ENCODE results near the gene FOXF1. TPM values are rescaled to one million over a fixed set of nuclear protein-coding genes. Genes with fewer than 3 reads are reported as not detected.
A peak's percentile ranks its signal among the peaks of the same experiment; 100 is the strongest.

FOXF1 gene
- total and polyA plus RNA-seq, 2 donors (not counting 1 experiment from before 2014, with no cell fraction given): 14.0 to 31.5 TPM

- TF ChIP-seq EZH2 (IDR thresholded peaks at IDR 0.05; ENCODE audit: low read length, missing control alignments): no peak
- no peak for TF ChIP-seq CTCF (conservative IDR thresholded peaks at IDR 0.05 in 1 of 2, IDR thresholded peaks at IDR 0.05 in 1 of 2; ENCODE audit: low read depth in 1 of 2, low read length in 2 of 2)
- DNase-seq (ENCODE audit: low read depth in 2 of 2): no peak
- Histone ChIP-seq H3K79me2 (ENCODE audit: control insufficient read depth, insufficient read depth, low read length) (peaks cover 14% of the 10 kb centered on the region), H4K20me1 (ENCODE audit: control insufficient read depth, extremely low read depth, insufficient read depth, low read length) (no peaks in the 10 kb centered on the region), H3K4me1 (ENCODE audit: control insufficient read depth, extremely low read depth, insufficient read depth, low read length) (no peaks in the 10 kb centered on the region), H3K4me3 (replicated peaks in 1 of 4; ENCODE audit: control extremely low read depth in 1 of 4, insufficient read depth in 1 of 4, low read depth in 3 of 4, low read length in 4 of 4) (no peak overlapping the region), H3K9me3 (ENCODE audit: control insufficient read depth, insufficient read depth, low read depth, low read length) (no peaks in the 10 kb centered on the region), H3K4me2 (ENCODE audit: extremely low read depth, insufficient read depth, low read length) (no peak overlapping the region), H3K36me3 (ENCODE audit: control insufficient read depth, insufficient read depth, low read length) (no peaks in the 10 kb centered on the region), H3K27me3 (ENCODE audit: control insufficient read depth, insufficient read depth, low read length) (no peaks in the 10 kb centered on the region), H3K9ac (ENCODE audit: insufficient read depth, low read length) (no peak overlapping the region), H3K27ac (ENCODE audit: insufficient read depth, low read length) (no peak overlapping the region), H2AFZ (ENCODE audit: low read length) (no peak overlapping the region)
Measured at GRCh38 chr16:86556576-86556975, 46.2 kb downstream of the FOXF1 start.

GRCh38 chr16:86557587-86557986 is 47.3 kb downstream of the FOXF1 start:
- no peaks in the 10 kb centered on the region for H3K36me3 ChIP-seq (ENCODE audit: control insufficient read depth, insufficient read depth, low read length)
- H3K27me3 ChIP-seq (ENCODE audit: control insufficient read depth, insufficient read depth, low read length): no peaks in the 10 kb centered on the region
- no peak for DNase-seq (ENCODE audit: low read depth in 2 of 2)
- H4K20me1 ChIP-seq (ENCODE audit: control insufficient read depth, extremely low read depth, insufficient read depth, low read length): no peaks in the 10 kb centered on the region
- no peaks in the 10 kb centered on the region for H3K9me3 ChIP-seq (ENCODE audit: control insufficient read depth, insufficient read depth, low read depth, low read length)
- H3K4me2 ChIP-seq (ENCODE audit: extremely low read depth, insufficient read depth, low read length): no peak overlapping the region
- H3K4me3 ChIP-seq (replicated peaks in 1 of 4; ENCODE audit: control extremely low read depth in 1 of 4, insufficient read depth in 1 of 4, low read depth in 3 of 4, low read length in 4 of 4): no peak overlapping the region
- H3K79me2 ChIP-seq (ENCODE audit: control insufficient read depth, insufficient read depth, low read length): peaks cover 14% of the 10 kb centered on the region
- no peak overlapping the region for H3K9ac ChIP-seq (ENCODE audit: insufficient read depth, low read length)
- H3K4me1 ChIP-seq (ENCODE audit: control insufficient read depth, extremely low read depth, insufficient read depth, low read length): no peaks in the 10 kb centered on the region
- no peak for TF ChIP-seq CTCF (conservative IDR thresholded peaks at IDR 0.05 in 1 of 2, IDR thresholded peaks at IDR 0.05 in 1 of 2; ENCODE audit: low read depth in 1 of 2, low read length in 2 of 2)
- TF ChIP-seq EZH2 (IDR thresholded peaks at IDR 0.05; ENCODE audit: low read length, missing control alignments): no peak
- H3K27ac ChIP-seq (ENCODE audit: insufficient read depth, low read length): no peak overlapping the region
- H2AFZ ChIP-seq (ENCODE audit: low read length): no peak overlapping the region

DNA sequence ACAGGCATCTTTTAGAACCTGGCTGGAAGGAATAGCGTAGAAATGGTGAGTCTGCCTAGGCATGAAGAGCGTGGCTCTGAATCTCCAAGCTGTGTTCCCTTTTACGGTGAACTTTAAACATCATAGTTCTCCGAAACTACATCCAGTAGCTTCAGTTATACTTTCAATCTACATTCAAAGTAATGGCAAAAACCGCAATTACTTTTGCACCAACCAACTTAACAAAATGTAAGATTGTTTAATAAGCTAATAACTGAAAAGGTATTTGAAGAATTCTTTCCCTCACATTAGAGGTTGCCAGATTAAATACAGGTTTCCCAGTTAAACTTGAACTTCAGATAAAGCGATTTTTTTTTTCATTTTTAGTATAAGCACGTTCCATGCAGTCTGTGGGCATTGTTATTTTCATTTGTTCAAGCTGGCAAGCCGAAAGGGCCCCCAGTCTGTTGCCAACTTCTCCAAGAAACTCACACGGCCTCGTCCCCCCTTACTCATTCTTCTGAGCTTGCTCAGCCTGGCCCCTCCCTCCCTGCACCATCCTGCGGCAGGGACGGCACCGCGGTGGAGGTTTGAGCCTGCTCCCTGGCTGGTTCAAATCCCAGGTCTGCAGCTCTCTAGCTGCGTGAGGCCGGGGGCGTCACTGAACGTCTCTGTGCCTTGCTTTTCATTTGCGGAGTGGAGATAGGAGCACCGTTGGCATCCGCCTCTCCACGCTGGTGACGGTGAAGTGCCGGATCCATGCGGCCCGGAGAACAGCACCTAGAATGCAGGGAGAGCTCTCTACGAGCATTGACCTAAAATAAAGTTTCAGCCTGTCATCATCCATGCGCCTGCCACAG is 48.2 kb downstream of the FOXF1 start:
- H3K27ac ChIP-seq (ENCODE audit: insufficient read depth, low read length): no peak overlapping the region
- no peaks in the 10 kb centered on the region for H3K4me1 ChIP-seq (ENCODE audit: control insufficient read depth, extremely low read depth, insufficient read depth, low read length)
- peaks cover 11% of the 10 kb centered on the region for H3K79me2 ChIP-seq (ENCODE audit: control insufficient read depth, insufficient read depth, low read length)
- no peaks in the 10 kb centered on the region for H3K9me3 ChIP-seq (ENCODE audit: control insufficient read depth, insufficient read depth, low read depth, low read length)
- H3K4me2 ChIP-seq (ENCODE audit: extremely low read depth, insufficient read depth, low read length): no peak overlapping the region
- no peaks in the 10 kb centered on the region for H3K36me3 ChIP-seq (ENCODE audit: control insufficient read depth, insufficient read depth, low read length)
- no peak overlapping the region for H2AFZ ChIP-seq (ENCODE audit: low read length)
- TF ChIP-seq CTCF (conservative IDR thresholded peaks at IDR 0.05 in 1 of 2, IDR thresholded peaks at IDR 0.05 in 1 of 2; ENCODE audit: low read depth in 1 of 2, low read length in 2 of 2) (no peak), EZH2 (IDR thresholded peaks at IDR 0.05; ENCODE audit: low read length, missing control alignments) (no peak)
- H3K27me3 ChIP-seq (ENCODE audit: control insufficient read depth, insufficient read depth, low read length): no peaks in the 10 kb centered on the region
- peak in 1 of 2 donors; percentile 49 for DNase-seq (ENCODE audit: low read depth in 2 of 2)
- no peaks in the 10 kb centered on the region for H4K20me1 ChIP-seq (ENCODE audit: control insufficient read depth, extremely low read depth, insufficient read depth, low read length)
- H3K9ac ChIP-seq (ENCODE audit: insufficient read depth, low read length): no peak overlapping the region
- H3K4me3 ChIP-seq (replicated peaks in 1 of 4; ENCODE audit: control extremely low read depth in 1 of 4, insufficient read depth in 1 of 4, low read depth in 3 of 4, low read length in 4 of 4): no peak overlapping the region
